HepG2 (cell line): Measurements from ENCODE around the gene PFDN2.

Experiments
- CBX5 ChIP-seq: sonication (generic); formaldehyde crosslinking; IDR thresholded peaks from 2 replicates; pipeline ENCODE4 v1.4.0; 2020; ENCODE audit warnings: missing genetic modification reagents, borderline replicate concordance
- EP300 ChIP-seq, 3 experiments: sonication (generic) in 1 of 3; formaldehyde crosslinking in 1 of 3; IDR thresholded peaks; 2 replicates each; pipeline versions ENCODE4 v1.5.1 to v1.6.1; 2011 to 2020; ENCODE audit warnings: low read depth in 2 of 3, low read length in 2 of 3, borderline replicate concordance in 1 of 3, improper control_type of control experiment in 1 of 3, mild to moderate bottlenecking in 1 of 3, missing genetic modification reagents in 1 of 3, moderate library complexity in 1 of 3
- HDAC6 ChIP-seq: fragments of 200-600 bp; sonication (generic); IDR thresholded peaks from 2 replicates; pipeline ENCODE4 v1.7.0; 2017; ENCODE audit warnings: mild to moderate bottlenecking, antibody characterized with exemption, low read length, low read depth
- MAZ ChIP-seq, 2 experiments: sonication (generic) in 1 of 2; formaldehyde crosslinking in 1 of 2; IDR thresholded peaks; 2 replicates each; pipeline versions ENCODE4 v1.5.0 to v1.6.1; 2012 to 2020; ENCODE audit warnings: low read depth in 2 of 2, mild to moderate bottlenecking in 2 of 2, borderline replicate concordance in 1 of 2, improper control_type of control experiment in 1 of 2, low read length in 1 of 2, missing genetic modification reagents in 1 of 2, moderate library complexity in 1 of 2
- SMC3 ChIP-seq: IDR thresholded peaks from 2 replicates; pipeline ENCODE4 v1.6.1; 2011; ENCODE audit warnings: low read length, improper control_type of control experiment
- YY1 ChIP-seq: IDR thresholded peaks from 2 replicates; pipeline ENCODE4 v1.6.1; 2011; ENCODE audit warnings: low read length, low read depth, moderate library complexity, mild to moderate bottlenecking; ENCODE audit not compliant: insufficient read depth, insufficient replicate concordance
- ZNF292 ChIP-seq: sonication (generic); formaldehyde crosslinking; IDR thresholded peaks from 2 replicates; pipeline ENCODE4 v1.8.1; 2022; ENCODE audit warnings: mild to moderate bottlenecking, low read depth, missing genetic modification reagents, borderline replicate concordance
- TF ChIP-seq, protein P1 (sequence below), 2 experiments: fragments of 450-650 bp in 1 of 2; sonication (generic) in 1 of 2; formaldehyde crosslinking in 1 of 2; IDR thresholded peaks; 2 replicates each; pipeline versions ENCODE4 v1.6.1 to v1.8.0; 2016 to 2022; ENCODE audit warnings: antibody characterized with exemption in 1 of 2, mild to moderate bottlenecking in 1 of 2, missing genetic modification reagents in 1 of 2
- TF ChIP-seq, protein P2 (sequence below): sonication (generic); formaldehyde crosslinking; IDR thresholded peaks from 2 replicates; pipeline ENCODE4 v1.5.0; 2020; ENCODE audit warnings: mild to moderate bottlenecking, missing genetic modification reagents, moderate library complexity
- TF ChIP-seq, protein P3 (sequence below): sonication (generic); formaldehyde crosslinking; conservative IDR thresholded peaks from 2 replicates; pipeline ENCODE4 v1.4.0; 2020; ENCODE audit warnings: missing genetic modification reagents
- TF ChIP-seq, protein P4 (sequence below): sonication (generic); formaldehyde crosslinking; IDR thresholded peaks from 2 replicates; pipeline ENCODE4 v1.4.0; 2020; ENCODE audit warnings: mild to moderate bottlenecking, missing genetic modification reagents, borderline replicate concordance

DNA sequence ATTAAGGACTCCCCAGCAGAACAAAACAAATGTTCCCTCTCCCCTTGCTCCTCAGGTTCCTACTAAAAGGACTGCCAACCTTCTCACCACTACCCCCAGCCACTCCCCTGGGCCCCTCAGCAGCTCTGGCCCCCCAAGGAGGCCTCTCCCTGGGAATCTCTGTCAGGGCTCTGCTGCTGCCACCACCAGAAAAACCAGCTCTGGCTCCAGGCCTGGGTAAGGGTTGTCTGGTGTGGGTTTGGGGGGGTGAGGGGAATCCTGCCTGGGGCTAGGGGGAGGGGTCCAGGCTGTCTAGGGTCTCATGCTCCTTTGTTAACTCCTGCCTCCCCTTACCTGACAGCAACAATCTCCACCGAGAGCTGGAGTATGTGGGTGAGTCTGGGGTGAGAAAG lies 33.2 kb downstream of the PFDN2 start:
- TF ChIP-seq, protein P1, sequence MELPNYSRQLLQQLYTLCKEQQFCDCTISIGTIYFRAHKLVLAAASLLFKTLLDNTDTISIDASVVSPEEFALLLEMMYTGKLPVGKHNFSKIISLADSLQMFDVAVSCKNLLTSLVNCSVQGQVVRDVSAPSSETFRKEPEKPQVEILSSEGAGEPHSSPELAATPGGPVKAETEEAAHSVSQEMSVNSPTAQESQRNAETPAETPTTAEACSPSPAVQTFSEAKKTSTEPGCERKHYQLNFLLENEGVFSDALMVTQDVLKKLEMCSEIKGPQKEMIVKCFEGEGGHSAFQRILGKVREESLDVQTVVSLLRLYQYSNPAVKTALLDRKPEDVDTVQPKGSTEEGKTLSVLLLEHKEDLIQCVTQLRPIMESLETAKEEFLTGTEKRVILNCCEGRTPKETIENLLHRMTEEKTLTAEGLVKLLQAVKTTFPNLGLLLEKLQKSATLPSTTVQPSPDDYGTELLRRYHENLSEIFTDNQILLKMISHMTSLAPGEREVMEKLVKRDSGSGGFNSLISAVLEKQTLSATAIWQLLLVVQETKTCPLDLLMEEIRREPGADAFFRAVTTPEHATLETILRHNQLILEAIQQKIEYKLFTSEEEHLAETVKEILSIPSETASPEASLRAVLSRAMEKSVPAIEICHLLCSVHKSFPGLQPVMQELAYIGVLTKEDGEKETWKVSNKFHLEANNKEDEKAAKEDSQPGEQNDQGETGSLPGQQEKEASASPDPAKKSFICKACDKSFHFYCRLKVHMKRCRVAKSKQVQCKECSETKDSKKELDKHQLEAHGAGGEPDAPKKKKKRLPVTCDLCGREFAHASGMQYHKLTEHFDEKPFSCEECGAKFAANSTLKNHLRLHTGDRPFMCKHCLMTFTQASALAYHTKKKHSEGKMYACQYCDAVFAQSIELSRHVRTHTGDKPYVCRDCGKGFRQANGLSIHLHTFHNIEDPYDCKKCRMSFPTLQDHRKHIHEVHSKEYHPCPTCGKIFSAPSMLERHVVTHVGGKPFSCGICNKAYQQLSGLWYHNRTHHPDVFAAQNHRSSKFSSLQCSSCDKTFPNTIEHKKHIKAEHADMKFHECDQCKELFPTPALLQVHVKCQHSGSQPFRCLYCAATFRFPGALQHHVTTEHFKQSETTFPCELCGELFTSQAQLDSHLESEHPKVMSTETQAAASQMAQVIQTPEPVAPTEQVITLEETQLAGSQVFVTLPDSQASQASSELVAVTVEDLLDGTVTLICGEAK (IDR thresholded peaks at IDR 0.05) = no peak
- TF ChIP-seq, protein P1 (CRISPR knock-in tag; IDR thresholded peaks at IDR 0.05) = no peak
- TF ChIP-seq MAZ (IDR thresholded peaks at IDR 0.05; ENCODE audit: borderline replicate concordance, low read depth, low read length) (no peak), MAZ (CRISPR knock-in tag; IDR thresholded peaks at IDR 0.05; ENCODE audit: low read depth) (no peak), HDAC6 (no peak), CBX5 (CRISPR knock-in tag) (no peak), YY1 (no peak), ZNF292 (no peak), EP300 (IDR thresholded peaks at IDR 0.05; ENCODE audit: low read depth in 2 of 2, low read length in 2 of 2) (no peak), EP300 (CRISPR knock-in tag; IDR thresholded peaks at IDR 0.05; ENCODE audit: borderline replicate concordance) (no peak), SMC3 (no peak)
- TF ChIP-seq, protein P2, sequence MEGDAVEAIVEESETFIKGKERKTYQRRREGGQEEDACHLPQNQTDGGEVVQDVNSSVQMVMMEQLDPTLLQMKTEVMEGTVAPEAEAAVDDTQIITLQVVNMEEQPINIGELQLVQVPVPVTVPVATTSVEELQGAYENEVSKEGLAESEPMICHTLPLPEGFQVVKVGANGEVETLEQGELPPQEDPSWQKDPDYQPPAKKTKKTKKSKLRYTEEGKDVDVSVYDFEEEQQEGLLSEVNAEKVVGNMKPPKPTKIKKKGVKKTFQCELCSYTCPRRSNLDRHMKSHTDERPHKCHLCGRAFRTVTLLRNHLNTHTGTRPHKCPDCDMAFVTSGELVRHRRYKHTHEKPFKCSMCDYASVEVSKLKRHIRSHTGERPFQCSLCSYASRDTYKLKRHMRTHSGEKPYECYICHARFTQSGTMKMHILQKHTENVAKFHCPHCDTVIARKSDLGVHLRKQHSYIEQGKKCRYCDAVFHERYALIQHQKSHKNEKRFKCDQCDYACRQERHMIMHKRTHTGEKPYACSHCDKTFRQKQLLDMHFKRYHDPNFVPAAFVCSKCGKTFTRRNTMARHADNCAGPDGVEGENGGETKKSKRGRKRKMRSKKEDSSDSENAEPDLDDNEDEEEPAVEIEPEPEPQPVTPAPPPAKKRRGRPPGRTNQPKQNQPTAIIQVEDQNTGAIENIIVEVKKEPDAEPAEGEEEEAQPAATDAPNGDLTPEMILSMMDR (CRISPR knock-in tag) = no peak
- TF ChIP-seq, protein P3, sequence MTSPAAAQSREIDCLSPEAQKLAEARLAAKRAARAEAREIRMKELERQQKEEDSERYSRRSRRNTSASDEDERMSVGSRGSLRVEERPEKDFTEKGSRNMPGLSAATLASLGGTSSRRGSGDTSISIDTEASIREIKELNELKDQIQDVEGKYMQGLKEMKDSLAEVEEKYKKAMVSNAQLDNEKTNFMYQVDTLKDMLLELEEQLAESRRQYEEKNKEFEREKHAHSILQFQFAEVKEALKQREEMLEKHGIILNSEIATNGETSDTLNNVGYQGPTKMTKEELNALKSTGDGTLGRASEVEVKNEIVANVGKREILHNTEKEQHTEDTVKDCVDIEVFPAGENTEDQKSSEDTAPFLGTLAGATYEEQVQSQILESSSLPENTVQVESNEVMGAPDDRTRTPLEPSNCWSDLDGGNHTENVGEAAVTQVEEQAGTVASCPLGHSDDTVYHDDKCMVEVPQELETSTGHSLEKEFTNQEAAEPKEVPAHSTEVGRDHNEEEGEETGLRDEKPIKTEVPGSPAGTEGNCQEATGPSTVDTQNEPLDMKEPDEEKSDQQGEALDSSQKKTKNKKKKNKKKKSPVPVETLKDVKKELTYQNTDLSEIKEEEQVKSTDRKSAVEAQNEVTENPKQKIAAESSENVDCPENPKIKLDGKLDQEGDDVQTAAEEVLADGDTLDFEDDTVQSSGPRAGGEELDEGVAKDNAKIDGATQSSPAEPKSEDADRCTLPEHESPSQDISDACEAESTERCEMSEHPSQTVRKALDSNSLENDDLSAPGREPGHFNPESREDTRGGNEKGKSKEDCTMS (CRISPR knock-in tag) = no peak
- TF ChIP-seq, protein P4, sequence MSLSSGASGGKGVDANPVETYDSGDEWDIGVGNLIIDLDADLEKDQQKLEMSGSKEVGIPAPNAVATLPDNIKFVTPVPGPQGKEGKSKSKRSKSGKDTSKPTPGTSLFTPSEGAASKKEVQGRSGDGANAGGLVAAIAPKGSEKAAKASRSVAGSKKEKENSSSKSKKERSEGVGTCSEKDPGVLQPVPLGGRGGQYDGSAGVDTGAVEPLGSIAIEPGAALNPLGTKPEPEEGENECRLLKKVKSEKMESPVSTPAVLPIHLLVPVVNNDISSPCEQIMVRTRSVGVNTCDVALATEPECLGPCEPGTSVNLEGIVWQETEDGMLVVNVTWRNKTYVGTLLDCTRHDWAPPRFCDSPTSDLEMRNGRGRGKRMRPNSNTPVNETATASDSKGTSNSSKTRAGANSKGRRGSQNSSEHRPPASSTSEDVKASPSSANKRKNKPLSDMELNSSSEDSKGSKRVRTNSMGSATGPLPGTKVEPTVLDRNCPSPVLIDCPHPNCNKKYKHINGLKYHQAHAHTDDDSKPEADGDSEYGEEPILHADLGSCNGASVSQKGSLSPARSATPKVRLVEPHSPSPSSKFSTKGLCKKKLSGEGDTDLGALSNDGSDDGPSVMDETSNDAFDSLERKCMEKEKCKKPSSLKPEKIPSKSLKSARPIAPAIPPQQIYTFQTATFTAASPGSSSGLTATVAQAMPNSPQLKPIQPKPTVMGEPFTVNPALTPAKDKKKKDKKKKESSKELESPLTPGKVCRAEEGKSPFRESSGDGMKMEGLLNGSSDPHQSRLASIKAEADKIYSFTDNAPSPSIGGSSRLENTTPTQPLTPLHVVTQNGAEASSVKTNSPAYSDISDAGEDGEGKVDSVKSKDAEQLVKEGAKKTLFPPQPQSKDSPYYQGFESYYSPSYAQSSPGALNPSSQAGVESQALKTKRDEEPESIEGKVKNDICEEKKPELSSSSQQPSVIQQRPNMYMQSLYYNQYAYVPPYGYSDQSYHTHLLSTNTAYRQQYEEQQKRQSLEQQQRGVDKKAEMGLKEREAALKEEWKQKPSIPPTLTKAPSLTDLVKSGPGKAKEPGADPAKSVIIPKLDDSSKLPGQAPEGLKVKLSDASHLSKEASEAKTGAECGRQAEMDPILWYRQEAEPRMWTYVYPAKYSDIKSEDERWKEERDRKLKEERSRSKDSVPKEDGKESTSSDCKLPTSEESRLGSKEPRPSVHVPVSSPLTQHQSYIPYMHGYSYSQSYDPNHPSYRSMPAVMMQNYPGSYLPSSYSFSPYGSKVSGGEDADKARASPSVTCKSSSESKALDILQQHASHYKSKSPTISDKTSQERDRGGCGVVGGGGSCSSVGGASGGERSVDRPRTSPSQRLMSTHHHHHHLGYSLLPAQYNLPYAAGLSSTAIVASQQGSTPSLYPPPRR (CRISPR knock-in tag) = no peak
